HL-60 (cell line): ENCODE measurements around the gene BLMH.

ENCODE experiments used
- CTCF ChIP-seq: IDR thresholded peaks from one replicate; pipeline ENCODE4 v1.5.1; 2011; ENCODE audit warnings: low read length, control low read depth, inconsistent platforms; ENCODE audit not compliant: insufficient read depth
- GABPA ChIP-seq: IDR thresholded peaks from 2 replicates; pipeline ENCODE4 v1.6.1; 2012; ENCODE audit warnings: low read depth
- POLR2AphosphoS5 ChIP-seq: IDR thresholded peaks from 2 replicates; pipeline ENCODE4 v1.6.1; 2012; ENCODE audit warnings: low read depth
- SPI1 ChIP-seq: IDR thresholded peaks from 2 replicates; pipeline ENCODE4 v1.6.1; 2012; ENCODE audit warnings: low read depth, mild to moderate bottlenecking, borderline replicate concordance
- TF ChIP-seq, protein P1 (sequence below): IDR thresholded peaks from 2 replicates; pipeline ENCODE4 v1.6.1; 2012; ENCODE audit warnings: low read depth; ENCODE audit not compliant: insufficient replicate concordance

GRCh38 chr17:30254150-30254549 lies 37.6 kb downstream of the BLMH start:
- TF ChIP-seq, protein P1, sequence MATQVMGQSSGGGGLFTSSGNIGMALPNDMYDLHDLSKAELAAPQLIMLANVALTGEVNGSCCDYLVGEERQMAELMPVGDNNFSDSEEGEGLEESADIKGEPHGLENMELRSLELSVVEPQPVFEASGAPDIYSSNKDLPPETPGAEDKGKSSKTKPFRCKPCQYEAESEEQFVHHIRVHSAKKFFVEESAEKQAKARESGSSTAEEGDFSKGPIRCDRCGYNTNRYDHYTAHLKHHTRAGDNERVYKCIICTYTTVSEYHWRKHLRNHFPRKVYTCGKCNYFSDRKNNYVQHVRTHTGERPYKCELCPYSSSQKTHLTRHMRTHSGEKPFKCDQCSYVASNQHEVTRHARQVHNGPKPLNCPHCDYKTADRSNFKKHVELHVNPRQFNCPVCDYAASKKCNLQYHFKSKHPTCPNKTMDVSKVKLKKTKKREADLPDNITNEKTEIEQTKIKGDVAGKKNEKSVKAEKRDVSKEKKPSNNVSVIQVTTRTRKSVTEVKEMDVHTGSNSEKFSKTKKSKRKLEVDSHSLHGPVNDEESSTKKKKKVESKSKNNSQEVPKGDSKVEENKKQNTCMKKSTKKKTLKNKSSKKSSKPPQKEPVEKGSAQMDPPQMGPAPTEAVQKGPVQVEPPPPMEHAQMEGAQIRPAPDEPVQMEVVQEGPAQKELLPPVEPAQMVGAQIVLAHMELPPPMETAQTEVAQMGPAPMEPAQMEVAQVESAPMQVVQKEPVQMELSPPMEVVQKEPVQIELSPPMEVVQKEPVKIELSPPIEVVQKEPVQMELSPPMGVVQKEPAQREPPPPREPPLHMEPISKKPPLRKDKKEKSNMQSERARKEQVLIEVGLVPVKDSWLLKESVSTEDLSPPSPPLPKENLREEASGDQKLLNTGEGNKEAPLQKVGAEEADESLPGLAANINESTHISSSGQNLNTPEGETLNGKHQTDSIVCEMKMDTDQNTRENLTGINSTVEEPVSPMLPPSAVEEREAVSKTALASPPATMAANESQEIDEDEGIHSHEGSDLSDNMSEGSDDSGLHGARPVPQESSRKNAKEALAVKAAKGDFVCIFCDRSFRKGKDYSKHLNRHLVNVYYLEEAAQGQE = no peak
- TF ChIP-seq SPI1 = no peak
- no peak for TF ChIP-seq CTCF
- TF ChIP-seq POLR2AphosphoS5 = no peak
- no peak for TF ChIP-seq GABPA
